CD4-positive, alpha-beta T cell treated with Interleukin-4 for 1 hour (primary cell): Measurements from ENCODE around the gene RABGAP1.

Source experiments
- DNase-seq, 2 donors: peaks; one replicate each; pipeline ENCODE4 v3.0.0-alpha.2; 2020 to 2022

Gene RABGAP1

GRCh38 chr9:123087359-123087888 is 146.6 kb downstream of the RABGAP1 start:
- DNase-seq = no peak

- DNase-seq = no peak
Observed at GRCh38 chr9:123089040-123089439, 148.2 kb downstream of the RABGAP1 start.

- DNase-seq = no peak
Observed at GRCh38 chr9:123089790-123090189, 149.0 kb downstream of the RABGAP1 start.

GRCh38 chr9:123090198-123090896 is 149.5 kb downstream of the RABGAP1 start:
- no peak for DNase-seq

- no peak for DNase-seq
Observed at GRCh38 chr9:123090956-123091355, 150.1 kb downstream of the RABGAP1 start.

- no peak for DNase-seq
Observed at GRCh38 chr9:123091459-123091858, 150.6 kb downstream of the RABGAP1 start.

GRCh38 chr9:123093141-123093540 is 152.3 kb downstream of the RABGAP1 start:
- no peak for DNase-seq

- no peak for DNase-seq
Observed at GRCh38 chr9:123096987-123097386, 156.2 kb downstream of the RABGAP1 start.

- DNase-seq = no peak
Observed at GRCh38 chr9:123097430-123098095, 156.7 kb downstream of the RABGAP1 start.

GRCh38 chr9:123098096-123098459 is 157.3 kb downstream of the RABGAP1 start:
- no peak for DNase-seq

GRCh38 chr9:123099042-123099441 is 158.2 kb downstream of the RABGAP1 start:
- no peak for DNase-seq

GRCh38 chr9:123099548-123099947 is 158.7 kb downstream of the RABGAP1 start:
- DNase-seq = no peak

GRCh38 chr9:123102375-123103113 is 161.7 kb downstream of the RABGAP1 start:
- no peak for DNase-seq

GRCh38 chr9:123104807-123105206 is 164.0 kb downstream of the RABGAP1 start:
- no peak for DNase-seq

- no peak for DNase-seq
Observed at GRCh38 chr9:123105490-123105889, 164.7 kb downstream of the RABGAP1 start.

GRCh38 chr9:123107639-123108285 is 166.9 kb downstream of the RABGAP1 start:
- no peak for DNase-seq

- DNase-seq = no peak
Observed at GRCh38 chr9:123108976-123109375, 168.2 kb downstream of the RABGAP1 start.

- no peak for DNase-seq
Observed at GRCh38 chr9:123109540-123110279, 168.9 kb downstream of the RABGAP1 start.

- no peak for DNase-seq
Observed at GRCh38 chr9:123111427-123112014, 170.7 kb downstream of the RABGAP1 start.

GRCh38 chr9:123112015-123112975 is 171.5 kb downstream of the RABGAP1 start:
- no peak for DNase-seq

- DNase-seq = no peak
Observed at GRCh38 chr9:123113185-123113584, 172.4 kb downstream of the RABGAP1 start.
